Breast epithelium (tissue), 4 donors: ENCODE data around the gene PLA2G7. TPM values are rescaled to one million over a fixed set of nuclear protein-coding genes. Genes with fewer than 3 reads are reported as not detected.

Experiments used
- DNase-seq, 2 donors: peaks; one replicate each; pipeline ENCODE4 v3.0.0-alpha.2; 2019; ENCODE audit warnings: low spot score in 2 of 2
- H3K27ac ChIP-seq, 2 donors: fragments of 200-600 bp; sonication (generic) in 1 of 2; one replicate each; pipeline ENCODE4 v1.5.1; 2016 to 2019; ENCODE audit warnings: mild to moderate bottlenecking in 1 of 2
- H3K27me3 ChIP-seq, 2 donors: fragments of 200-600 bp; sonication (generic) in 1 of 2; one replicate each; pipeline versions ENCODE4 v1.5.1 to v1.6.0; 2017 to 2019; ENCODE audit warnings: control low read depth in 1 of 2, mild to moderate bottlenecking in 1 of 2
- H3K36me3 ChIP-seq: fragments of 200-600 bp; one replicate; pipeline ENCODE4 v1.5.1; 2019
- H3K4me1 ChIP-seq, 2 donors: fragments of 200-600 bp; sonication (generic); one replicate each; pipeline ENCODE4 v1.5.1; 2016 to 2019; ENCODE audit warnings: control low read depth in 1 of 2
- H3K4me3 ChIP-seq, 3 donors: fragments of 200-600 bp; sonication (generic); 1 replicate in 2 of 3; 2 replicates in 1 of 3; pipeline ENCODE4 v1.5.1; 2016 to 2019; ENCODE audit warnings: mild to moderate bottlenecking in 3 of 3, moderate library complexity in 2 of 3
- H3K9me3 ChIP-seq, 2 donors: fragments of 200-600 bp; sonication (generic) in 1 of 2; one replicate each; pipeline ENCODE4 v1.5.1; 2016 to 2019; ENCODE audit warnings: control low read depth in 1 of 2
- CTCF ChIP-seq, 3 donors: fragments of 450-650 bp; IDR thresholded peaks; one replicate each; pipeline ENCODE4 v1.5.1; 2016 to 2017; ENCODE audit warnings: antibody characterized with exemption in 3 of 3, mild to moderate bottlenecking in 3 of 3, moderate library complexity in 3 of 3
- POLR2A ChIP-seq: fragments of 450-650 bp; IDR thresholded peaks from one replicate; pipeline ENCODE4 v1.6.1; 2016; ENCODE audit warnings: antibody characterized with exemption, mild to moderate bottlenecking, moderate library complexity
- POLR2AphosphoS5 ChIP-seq, 3 donors: sonication (generic); formaldehyde crosslinking; IDR thresholded peaks; one replicate each; pipeline ENCODE4 v1.6.1; 2017; ENCODE audit warnings: antibody characterized with exemption in 3 of 3
- intact Hi-C: fragments of 100-400 bp; cut with DNase I; formaldehyde crosslinking; loops from one replicate; pipeline ENCODE4 v1.15.1; 2023; ENCODE audit warnings: low total_unique reads
- total RNA-seq, 3 donors: library from RNA; depleted of rRNA; stranded (reverse); fragments of >200 nt; gene quantifications; one replicate each; pipeline ENCODE4 v1.1.0, GENCODE V29; 2016

PLA2G7 gene
- total RNA-seq, 3 donors from 2014 or later, result 0.98 to 7.2 (median 1.3) TPM

- DNase-seq, result no peak
- Histone ChIP-seq H3K9me3 (no peaks in the 10 kb centered on the region), H3K36me3 (no peaks in the 10 kb centered on the region), H3K4me3 (no peak overlapping the region), H3K27ac (no peak overlapping the region), H3K27me3 (no peaks in the 10 kb centered on the region), H3K4me1 (no peaks in the 10 kb centered on the region)
- no peak for TF ChIP-seq POLR2AphosphoS5 (IDR thresholded peaks at IDR 0.05)
- no peak for TF ChIP-seq POLR2A
- TF ChIP-seq CTCF (IDR thresholded peaks at IDR 0.05), result no peak
- intact Hi-C loops, result no loop called here
Measured at GRCh38 chr6:46661483-46661882, 73.7 kb downstream of the PLA2G7 start.

GRCh38 chr6:46657642-46658041 is 77.5 kb downstream of the PLA2G7 start:
- H3K36me3 ChIP-seq, result no peaks in the 10 kb centered on the region
- no peak for DNase-seq
- intact Hi-C loops, result no loop called here
- H3K9me3 ChIP-seq, result no peaks in the 10 kb centered on the region
- no peaks in the 10 kb centered on the region for H3K4me1 ChIP-seq
- H3K27me3 ChIP-seq, result no peaks in the 10 kb centered on the region
- no peak for TF ChIP-seq POLR2AphosphoS5 (IDR thresholded peaks at IDR 0.05)
- TF ChIP-seq CTCF (IDR thresholded peaks at IDR 0.05), result no peak
- TF ChIP-seq POLR2A, result no peak
- H3K27ac ChIP-seq, result no peak overlapping the region
- H3K4me3 ChIP-seq, result no peak overlapping the region

- Histone ChIP-seq H3K27ac (no peak overlapping the region), H3K36me3 (no peaks in the 10 kb centered on the region), H3K9me3 (no peaks in the 10 kb centered on the region), H3K4me3 (no peak overlapping the region), H3K27me3 (no peaks in the 10 kb centered on the region), H3K4me1 (no peaks in the 10 kb centered on the region)
- no peak for TF ChIP-seq POLR2A
- no peak for TF ChIP-seq CTCF (IDR thresholded peaks at IDR 0.05)
- TF ChIP-seq POLR2AphosphoS5 (IDR thresholded peaks at IDR 0.05), result no peak
- intact Hi-C loops, result no loop called here
- DNase-seq, result no peak
Measured at GRCh38 chr6:46655803-46656202, 79.4 kb downstream of the PLA2G7 start.

Other genes with a start within 250 kb of the PLA2G7 start
- 10 to 100 TPM in 1 of 3 donors, 1 to 10 TPM in 2; 2.9 to 14.9 (median 5.9) TPM for gene RCAN2, start 243.9 kb downstream of the PLA2G7 start, total RNA-seq
- gene CYP39A1, start 82.6 kb downstream of the PLA2G7 start, total RNA-seq, result 10 to 100 TPM in 1 of 3 donors, 1 to 10 TPM in 2; 1.6 to 12.3 (median 6.9) TPM
- 10 to 100 TPM; 27.0 to 81.7 (median 37.4) TPM for gene SLC25A27, start 82.4 kb downstream of the PLA2G7 start, total RNA-seq
- gene TDRD6, start 47.5 kb downstream of the PLA2G7 start, total RNA-seq, result 1 to 10 TPM in 2 of 3 donors, under 1 TPM in 1; 0.66 to 2.5 (median 1.1) TPM
- not detected for gene ANKRD66, start 11.6 kb upstream of the PLA2G7 start, total RNA-seq
- gene MEP1A, start 58.0 kb upstream of the PLA2G7 start, total RNA-seq, result 1 to 10 TPM in 1 of 3 donors, under 1 TPM in 1, not detected in 1; 0.29 to 1.3 TPM
- gene ADGRF5, start 186.6 kb upstream of the PLA2G7 start, total RNA-seq, result 10 to 100 TPM; 22.5 to 43.4 (median 41.6) TPM